GM21723 (cell line): ENCODE results near the gene JARID2.

Experiments
- ATAC-seq: cut with Tn5 transposase; IDR thresholded peaks from one replicate; pipeline ENCODE4 v1.9.1; 2021; ENCODE audit warnings: mild to moderate bottlenecking, moderate library complexity; ENCODE audit not compliant: unreplicated experiment

The JARID2 gene

GRCh38 chr6:15246666-15247499, 1.0 kb downstream of the JARID2 start:
- ATAC-seq, result no peak

GRCh38 chr6:15247500-15248450, 1.9 kb downstream of the JARID2 start:
- ATAC-seq, result peak; percentile 12

GRCh38 chr6:15248451-15249370, 2.8 kb downstream of the JARID2 start:
- peak; percentile 29 for ATAC-seq

GRCh38 chr6:15249371-15250019, 3.6 kb downstream of the JARID2 start:
- ATAC-seq, result no peak

GRCh38 chr6:15250187-15251168, 4.6 kb downstream of the JARID2 start:
- no peak for ATAC-seq

- no peak for ATAC-seq
These were observed 6.3 kb downstream of the JARID2 start for GRCh38 chr6:15252195-15252594.

GRCh38 chr6:15253203-15254022, 7.5 kb downstream of the JARID2 start:
- no peak for ATAC-seq

- peak; percentile 42 for ATAC-seq
These were observed 8.5 kb downstream of the JARID2 start for GRCh38 chr6:15254070-15254975.

- ATAC-seq, result peak; percentile 59
These were observed 9.6 kb downstream of the JARID2 start for GRCh38 chr6:15255481-15255880.

- ATAC-seq, result no peak
These were observed 10.1 kb downstream of the JARID2 start for GRCh38 chr6:15255909-15256395.

GRCh38 chr6:15256538-15257271, 10.8 kb downstream of the JARID2 start:
- no peak for ATAC-seq

GRCh38 chr6:15257357-15258132, 11.7 kb downstream of the JARID2 start:
- no peak for ATAC-seq

GRCh38 chr6:15259766-15260098, 13.9 kb downstream of the JARID2 start:
- no peak for ATAC-seq

GRCh38 chr6:15260099-15260821, 14.4 kb downstream of the JARID2 start:
- ATAC-seq, result no peak

GRCh38 chr6:15263780-15264374, 18.0 kb downstream of the JARID2 start:
- no peak for ATAC-seq
